ENCODE measurements around the gene FOXO3.
"Not testable (repeated sequence)": the region's sequence is repeated elsewhere in the genome, so short reads cannot be mapped to it uniquely, and the experiment has no call there.

DNA sequence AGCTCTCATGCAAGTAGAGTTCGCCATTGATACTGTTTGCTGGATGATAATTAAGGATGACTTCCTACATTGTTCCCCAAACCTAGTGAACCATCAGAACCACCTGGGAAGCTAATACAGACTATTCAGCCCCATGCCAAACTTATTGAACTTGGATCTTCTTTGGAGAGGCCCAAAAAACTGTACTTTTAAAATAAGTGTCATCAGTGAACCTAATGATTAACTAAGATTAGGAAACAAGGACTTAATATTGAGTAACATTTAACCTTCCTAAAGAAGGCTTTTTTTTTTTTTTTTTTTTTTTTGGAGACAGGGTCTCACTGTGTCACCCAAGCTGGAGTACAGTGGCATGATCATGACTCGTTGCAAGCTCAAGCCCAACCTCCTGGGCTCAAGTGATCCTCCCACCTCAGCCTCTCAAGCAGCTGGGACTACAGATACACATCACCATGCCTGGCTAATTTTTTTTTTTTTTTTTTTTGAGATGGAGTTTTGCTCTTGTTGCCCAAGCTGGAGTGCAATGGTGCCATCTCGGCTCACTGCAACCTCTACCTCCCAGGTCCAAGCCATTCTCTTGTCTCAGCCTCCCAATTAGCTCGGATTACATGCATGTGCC is 24.7 kb upstream of the FOXO3 start:
- TF ChIP-seq EP300, POLR2A (IDR thresholded peaks at IDR 0.05): not testable (repeated sequence)
- TF ChIP-seq, protein P1, sequence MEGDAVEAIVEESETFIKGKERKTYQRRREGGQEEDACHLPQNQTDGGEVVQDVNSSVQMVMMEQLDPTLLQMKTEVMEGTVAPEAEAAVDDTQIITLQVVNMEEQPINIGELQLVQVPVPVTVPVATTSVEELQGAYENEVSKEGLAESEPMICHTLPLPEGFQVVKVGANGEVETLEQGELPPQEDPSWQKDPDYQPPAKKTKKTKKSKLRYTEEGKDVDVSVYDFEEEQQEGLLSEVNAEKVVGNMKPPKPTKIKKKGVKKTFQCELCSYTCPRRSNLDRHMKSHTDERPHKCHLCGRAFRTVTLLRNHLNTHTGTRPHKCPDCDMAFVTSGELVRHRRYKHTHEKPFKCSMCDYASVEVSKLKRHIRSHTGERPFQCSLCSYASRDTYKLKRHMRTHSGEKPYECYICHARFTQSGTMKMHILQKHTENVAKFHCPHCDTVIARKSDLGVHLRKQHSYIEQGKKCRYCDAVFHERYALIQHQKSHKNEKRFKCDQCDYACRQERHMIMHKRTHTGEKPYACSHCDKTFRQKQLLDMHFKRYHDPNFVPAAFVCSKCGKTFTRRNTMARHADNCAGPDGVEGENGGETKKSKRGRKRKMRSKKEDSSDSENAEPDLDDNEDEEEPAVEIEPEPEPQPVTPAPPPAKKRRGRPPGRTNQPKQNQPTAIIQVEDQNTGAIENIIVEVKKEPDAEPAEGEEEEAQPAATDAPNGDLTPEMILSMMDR (IDR thresholded peaks at IDR 0.05) = not testable (repeated sequence)
